ENCODE measurements around the gene DPP7. TPM values are rescaled to one million over a fixed set of nuclear protein-coding genes. Genes with fewer than 3 reads are reported as not detected.

DPP7 gene
- total RNA-seq, 1 donor from 2014 or later: 152 TPM

DNA sequence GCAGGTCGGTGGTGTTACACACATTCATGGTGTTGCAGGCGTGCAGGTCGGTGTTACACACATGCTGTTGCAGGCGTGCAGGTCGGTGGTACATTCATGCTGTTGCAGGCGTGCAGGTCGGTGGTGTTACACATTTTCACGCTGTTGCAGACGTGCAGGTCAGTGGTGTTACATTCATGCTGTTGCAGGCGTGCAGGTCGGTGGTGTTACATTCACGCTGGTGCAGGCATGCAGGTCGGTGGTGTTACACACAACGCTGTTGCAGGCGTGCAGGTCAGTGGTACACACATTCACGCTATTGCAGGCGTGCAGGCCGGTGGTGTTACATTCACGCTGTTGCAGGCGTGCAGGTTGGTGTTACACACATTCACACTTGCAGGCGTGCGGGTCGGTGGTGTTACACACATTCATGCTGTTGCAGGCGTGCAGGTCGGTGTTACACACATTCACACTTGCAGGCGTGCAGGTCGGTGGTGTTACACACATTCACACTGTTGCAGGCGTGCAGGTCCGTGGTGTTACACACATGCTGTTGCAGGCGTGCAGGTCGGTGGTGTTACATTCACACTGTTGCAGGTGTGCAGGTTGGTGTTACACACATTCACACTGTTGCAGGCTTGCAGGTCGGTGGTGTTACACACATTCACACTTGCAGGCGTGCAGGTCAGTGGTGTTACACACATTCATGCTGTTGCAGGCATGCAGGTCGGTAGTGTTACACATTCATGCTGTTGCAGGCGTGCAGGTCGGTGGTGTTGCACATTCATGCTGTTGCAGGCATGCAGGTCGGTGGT is 11.1 kb downstream of the DPP7 start:
- Histone ChIP-seq H3K27ac (no peak overlapping the region), H3K36me3 (peaks cover 0 to 81% of the 10 kb centered on the region in 2 donors), H3K4me3 (no peak overlapping the region), H3K4me1 (no peaks in the 10 kb centered on the region), H3K27me3 (no peaks in the 10 kb centered on the region), H3K9me3 (no peaks in the 10 kb centered on the region)
- no peak for DNase-seq (ENCODE audit: extremely low spot score in 2 of 2)
- TF ChIP-seq POLR2A (IDR thresholded peaks at IDR 0.05) (no peak), POLR2AphosphoS5 (IDR thresholded peaks at IDR 0.05; ENCODE audit: insufficient read depth in 1 of 2, low read depth in 1 of 2) (no peak)
- TF ChIP-seq, protein P1, sequence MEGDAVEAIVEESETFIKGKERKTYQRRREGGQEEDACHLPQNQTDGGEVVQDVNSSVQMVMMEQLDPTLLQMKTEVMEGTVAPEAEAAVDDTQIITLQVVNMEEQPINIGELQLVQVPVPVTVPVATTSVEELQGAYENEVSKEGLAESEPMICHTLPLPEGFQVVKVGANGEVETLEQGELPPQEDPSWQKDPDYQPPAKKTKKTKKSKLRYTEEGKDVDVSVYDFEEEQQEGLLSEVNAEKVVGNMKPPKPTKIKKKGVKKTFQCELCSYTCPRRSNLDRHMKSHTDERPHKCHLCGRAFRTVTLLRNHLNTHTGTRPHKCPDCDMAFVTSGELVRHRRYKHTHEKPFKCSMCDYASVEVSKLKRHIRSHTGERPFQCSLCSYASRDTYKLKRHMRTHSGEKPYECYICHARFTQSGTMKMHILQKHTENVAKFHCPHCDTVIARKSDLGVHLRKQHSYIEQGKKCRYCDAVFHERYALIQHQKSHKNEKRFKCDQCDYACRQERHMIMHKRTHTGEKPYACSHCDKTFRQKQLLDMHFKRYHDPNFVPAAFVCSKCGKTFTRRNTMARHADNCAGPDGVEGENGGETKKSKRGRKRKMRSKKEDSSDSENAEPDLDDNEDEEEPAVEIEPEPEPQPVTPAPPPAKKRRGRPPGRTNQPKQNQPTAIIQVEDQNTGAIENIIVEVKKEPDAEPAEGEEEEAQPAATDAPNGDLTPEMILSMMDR (IDR thresholded peaks at IDR 0.05): no peak
- intact Hi-C loops (cut with DNase I): no loop called here

DNA sequence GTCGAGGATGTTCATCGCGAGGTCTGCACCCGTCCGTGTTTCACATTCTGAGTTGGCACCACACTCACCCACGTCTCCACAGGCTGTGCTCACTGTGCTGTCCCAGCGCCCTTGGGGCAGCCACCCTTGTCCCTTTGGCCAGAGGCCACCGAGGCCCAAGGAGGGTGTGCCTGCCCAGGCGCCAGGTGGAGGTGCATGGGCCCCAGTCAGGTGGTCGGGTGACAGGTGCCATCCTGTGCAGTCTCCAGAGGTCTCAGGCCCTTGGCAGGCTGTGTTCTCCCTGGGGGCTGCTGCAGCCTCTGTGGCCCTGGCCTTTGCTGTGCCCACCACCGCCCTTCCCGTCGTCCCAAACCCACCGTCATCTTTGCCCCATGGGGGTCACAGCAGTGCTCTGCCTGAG is 15.3 kb downstream of the DPP7 start:
- intact Hi-C loops (cut with DNase I): no loop called here
- H3K9me3 ChIP-seq: no peaks in the 10 kb centered on the region
- peaks cover 0 to 76% of the 10 kb centered on the region in 2 donors for H3K36me3 ChIP-seq
- H3K4me1 ChIP-seq: no peaks in the 10 kb centered on the region
- DNase-seq (ENCODE audit: extremely low spot score in 2 of 2): no peak
- no peak overlapping the region for H3K4me3 ChIP-seq
- no peak overlapping the region for H3K27ac ChIP-seq
- no peaks in the 10 kb centered on the region for H3K27me3 ChIP-seq
- TF ChIP-seq, protein P1 (IDR thresholded peaks at IDR 0.05): no peak
- TF ChIP-seq POLR2AphosphoS5 (IDR thresholded peaks at IDR 0.05; ENCODE audit: insufficient read depth in 1 of 2, low read depth in 1 of 2) (no peak), POLR2A (IDR thresholded peaks at IDR 0.05) (no peak)

DNA sequence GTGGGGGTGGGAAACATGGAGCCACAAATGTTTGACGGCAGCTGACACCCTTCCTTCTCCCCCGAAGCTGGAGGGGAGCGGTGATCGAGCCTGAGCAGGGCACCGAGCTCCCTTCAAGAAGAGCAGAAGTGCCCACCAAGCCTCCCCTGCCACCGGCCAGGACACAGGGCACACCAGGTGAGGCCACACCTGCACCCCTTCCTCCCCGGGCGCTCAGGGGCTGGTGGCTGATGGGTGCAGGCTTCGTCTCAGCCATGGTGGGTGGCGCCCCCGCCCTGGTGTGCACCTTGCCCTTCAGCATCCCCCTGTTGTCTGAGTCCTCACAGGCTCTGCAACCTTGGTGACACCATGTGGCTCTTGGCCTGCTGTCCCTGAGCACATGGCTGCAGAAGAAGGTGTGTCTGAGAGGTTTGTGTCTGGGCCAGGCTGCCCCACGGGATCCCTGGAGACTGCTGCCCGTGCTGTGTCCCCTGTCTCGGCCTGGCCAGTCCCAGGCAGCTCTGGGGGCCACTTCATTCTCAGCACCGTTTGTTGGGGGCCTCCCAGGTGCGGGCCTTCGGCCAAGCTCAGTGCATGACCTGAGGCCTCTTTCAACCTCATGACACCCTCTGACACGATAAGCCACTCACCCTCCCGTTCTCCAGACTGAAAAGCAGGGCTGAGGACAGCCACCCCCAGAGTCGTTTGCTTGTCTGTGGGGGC is 16.6 kb downstream of the DPP7 start:
- no peak overlapping the region for H3K4me3 ChIP-seq
- intact Hi-C loops (cut with DNase I): no loop called here
- DNase-seq (ENCODE audit: extremely low spot score in 2 of 2): no peak
- no peaks in the 10 kb centered on the region for H3K4me1 ChIP-seq
- no peaks in the 10 kb centered on the region for H3K27me3 ChIP-seq
- H3K27ac ChIP-seq: no peak overlapping the region
- no peaks in the 10 kb centered on the region for H3K9me3 ChIP-seq
- H3K36me3 ChIP-seq: peaks cover 0 to 64% of the 10 kb centered on the region in 2 donors
- TF ChIP-seq POLR2A (IDR thresholded peaks at IDR 0.05): no peak
- TF ChIP-seq, protein P1 (IDR thresholded peaks at IDR 0.05): no peak
- no peak for TF ChIP-seq POLR2AphosphoS5 (IDR thresholded peaks at IDR 0.05; ENCODE audit: insufficient read depth in 1 of 2, low read depth in 1 of 2)

DNA sequence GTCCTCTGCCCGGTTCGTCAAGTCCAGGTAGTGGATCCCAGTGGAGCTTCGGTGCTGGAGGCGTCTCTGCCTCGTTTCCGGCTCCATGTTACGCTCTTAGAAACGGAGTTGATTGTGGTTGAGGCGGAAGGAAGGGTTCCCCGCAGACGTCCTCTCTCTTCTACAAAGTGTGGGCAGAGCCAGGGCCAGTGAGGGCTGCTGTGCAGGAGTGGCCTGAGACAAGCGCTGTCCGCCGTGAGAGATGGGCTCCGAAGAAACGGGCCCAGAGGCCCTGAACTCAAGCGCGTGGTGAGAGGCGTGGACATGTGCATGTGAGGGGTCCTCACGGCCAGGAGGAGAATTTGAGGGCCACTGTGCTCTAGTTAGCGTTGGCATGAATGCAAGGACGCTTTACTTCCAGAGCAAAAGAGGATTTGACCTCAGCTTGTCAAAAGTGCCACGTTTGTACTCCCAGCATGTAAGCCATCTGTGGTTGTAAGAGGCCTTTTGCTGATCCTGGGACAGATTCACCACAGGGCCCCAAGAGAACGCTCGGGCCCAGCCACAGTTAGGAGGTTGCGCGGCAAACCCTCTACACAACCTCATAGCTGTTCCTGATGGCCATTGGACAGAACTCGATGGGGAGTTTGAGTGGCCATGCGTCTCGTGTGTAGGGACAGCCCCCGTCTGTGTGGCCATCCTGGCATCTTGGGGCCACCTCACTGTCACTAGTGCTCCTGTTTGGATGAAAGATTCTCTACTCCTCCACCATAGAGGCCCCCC is 17.6 kb downstream of the DPP7 start:
- H3K27me3 ChIP-seq: no peaks in the 10 kb centered on the region
- intact Hi-C loops (cut with DNase I): no loop called here
- TF ChIP-seq POLR2A (IDR thresholded peaks at IDR 0.05) (no peak), POLR2AphosphoS5 (IDR thresholded peaks at IDR 0.05; ENCODE audit: insufficient read depth in 1 of 2, low read depth in 1 of 2) (no peak)
- TF ChIP-seq, protein P1 (IDR thresholded peaks at IDR 0.05): no peak
- no peak overlapping the region for H3K4me3 ChIP-seq
- H3K4me1 ChIP-seq: no peaks in the 10 kb centered on the region
- H3K36me3 ChIP-seq: peaks cover 0 to 55% of the 10 kb centered on the region in 2 donors
- no peaks in the 10 kb centered on the region for H3K9me3 ChIP-seq
- no peak overlapping the region for H3K27ac ChIP-seq
- no peak for DNase-seq (ENCODE audit: extremely low spot score in 2 of 2)

Data from vagina (tissue), 2 donors.